ENCODE data around the gene IQCC. TPM values are rescaled to one million over a fixed set of nuclear protein-coding genes. Genes with fewer than 3 reads are reported as not detected.

IQCC gene
- total and polyA plus RNA-seq, 4 donors: 0.50 to 2.4 (median 1.0) TPM

DNA sequence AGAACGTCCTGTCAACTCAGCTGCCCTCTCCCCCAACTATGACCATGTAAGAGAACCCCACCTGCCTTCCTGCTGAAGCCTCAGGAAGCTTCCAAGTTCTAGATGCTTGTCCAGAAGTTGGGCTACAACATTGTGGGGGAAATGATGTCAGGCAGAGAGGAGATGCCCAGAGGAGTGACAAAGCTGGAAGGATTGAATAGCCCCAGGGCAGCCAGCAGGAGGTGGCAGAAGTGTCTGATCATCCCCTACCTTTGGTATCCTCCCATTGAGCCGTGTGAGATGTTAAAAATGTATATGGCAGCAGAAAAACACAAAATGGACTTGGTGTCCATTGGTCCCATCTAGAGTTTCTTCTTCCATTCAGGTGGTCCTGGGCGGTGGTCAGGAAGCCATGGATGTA lies 23.3 kb downstream of the IQCC start:
- peaks cover 2 to 9% of the 10 kb centered on the region in 2 donors for H3K36me3 ChIP-seq (ENCODE audit: control insufficient read depth in 1 of 2, insufficient read depth in 2 of 2, low read length in 1 of 2)
- H3K27ac ChIP-seq (ENCODE audit: low read depth in 1 of 2, low read length in 2 of 2): no peak overlapping the region
- no peak overlapping the region for H3K4me3 ChIP-seq (ENCODE audit: low read length in 2 of 2)
- 79 to 81% methylated on average over 3 of the region's 3 CpGs for WGBS, 2 donors
- no peak for DNase-seq
- H3K9me3 ChIP-seq (ENCODE audit: control insufficient read depth, low read length): no peaks in the 10 kb centered on the region
- intact Hi-C loops (cut with DNase I): no loop called here
- no peaks in the 10 kb centered on the region for H3K27me3 ChIP-seq (ENCODE audit: control insufficient read depth in 1 of 2, insufficient read depth in 2 of 2, low read length in 1 of 2)
- H3K4me1 ChIP-seq (ENCODE audit: control insufficient read depth in 1 of 2, insufficient read depth in 2 of 2, low read length in 2 of 2): no peaks in the 10 kb centered on the region
- no peak for ATAC-seq (ENCODE audit: low FRiP score)

DNA sequence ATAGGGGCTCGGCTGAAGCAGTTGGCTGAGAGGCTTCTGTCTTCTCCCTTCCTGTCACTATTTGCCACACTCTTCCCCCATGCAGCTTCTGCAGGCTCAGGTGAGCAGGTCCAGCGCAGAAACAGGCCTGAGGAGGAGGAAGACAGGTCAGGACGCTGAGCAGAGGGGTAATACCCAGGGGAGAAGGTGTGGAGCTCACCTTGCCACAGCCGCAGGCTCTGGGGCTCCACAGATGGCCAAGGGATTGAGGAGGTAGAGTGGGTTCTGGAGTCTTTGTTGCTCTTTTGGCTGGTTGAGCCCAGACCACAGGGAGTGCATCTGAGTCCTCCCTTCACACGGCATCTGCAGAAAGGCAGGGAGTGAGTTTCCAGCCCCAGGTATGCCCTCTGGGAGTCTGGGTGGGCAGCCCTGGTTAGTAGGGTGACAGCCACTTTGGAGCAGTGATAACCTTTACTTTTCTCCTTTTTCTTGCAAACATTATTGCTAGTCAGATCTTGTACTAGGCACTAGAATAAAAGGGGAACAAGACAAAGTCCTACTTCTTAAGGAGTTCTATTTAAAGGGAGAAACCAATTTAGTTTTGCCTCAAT lies 26.5 kb downstream of the IQCC start:
- ATAC-seq (ENCODE audit: low FRiP score): no peak
- WGBS, 2 donors: 74 to 80% methylated on average over 5 of the region's 5 CpGs

DNA sequence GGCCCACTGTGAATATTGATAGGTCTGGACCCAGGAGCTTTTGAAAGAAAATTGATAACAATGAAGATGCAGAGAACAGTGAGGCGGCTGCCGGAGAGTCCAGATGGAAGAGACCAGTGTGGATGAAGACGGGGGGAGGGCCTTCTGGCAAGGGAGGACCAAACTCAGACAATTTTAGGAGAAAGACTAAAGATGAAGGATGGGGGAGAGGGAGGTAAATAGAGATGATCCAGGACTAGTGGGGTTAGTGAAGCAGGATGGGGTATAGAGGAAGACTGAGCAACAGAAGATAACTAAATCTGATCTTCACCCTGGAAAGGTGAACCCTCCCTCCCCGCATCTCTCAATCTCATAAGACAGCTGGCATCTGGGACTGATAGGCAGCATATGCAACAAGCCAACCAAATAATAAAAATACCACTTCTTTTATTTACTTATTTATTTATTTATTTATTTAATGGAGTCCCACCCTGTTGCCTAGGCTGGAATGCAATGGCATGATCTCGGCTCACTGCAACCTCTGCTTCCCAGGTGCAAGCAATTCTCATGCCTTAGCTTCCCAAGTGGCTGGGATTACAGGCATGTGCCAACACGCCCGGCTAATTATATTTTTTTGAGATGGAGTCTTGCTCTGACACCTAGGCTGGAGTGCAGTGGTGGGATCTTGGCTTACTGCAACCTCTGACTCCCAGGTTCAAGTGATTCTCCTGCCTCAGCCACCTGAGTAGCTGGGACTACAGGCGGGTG lies 27.3 kb downstream of the IQCC start:
- peaks cover 2 to 9% of the 10 kb centered on the region in 2 donors for H3K36me3 ChIP-seq (ENCODE audit: control insufficient read depth in 1 of 2, insufficient read depth in 2 of 2, low read length in 1 of 2)
- DNase-seq (no peak), ATAC-seq (ENCODE audit: low FRiP score) (no peak)
- H3K4me1 ChIP-seq (ENCODE audit: control insufficient read depth in 1 of 2, insufficient read depth in 2 of 2, low read length in 2 of 2): no peaks in the 10 kb centered on the region
- no peak overlapping the region for H3K4me3 ChIP-seq (ENCODE audit: low read length in 2 of 2)
- WGBS, 2 donors: 83% methylated on average over 8 of the region's 8 CpGs
- no peak overlapping the region for H3K27ac ChIP-seq (ENCODE audit: low read depth in 1 of 2, low read length in 2 of 2)
- intact Hi-C loops (cut with DNase I): no loop called here
- no peaks in the 10 kb centered on the region for H3K27me3 ChIP-seq (ENCODE audit: control insufficient read depth in 1 of 2, insufficient read depth in 2 of 2, low read length in 1 of 2)
- H3K9me3 ChIP-seq (ENCODE audit: control insufficient read depth, low read length): no peaks in the 10 kb centered on the region

More for the DNA sequence above, 26.5 kb downstream of the IQCC start:
- Histone ChIP-seq H3K27ac (ENCODE audit: low read depth in 1 of 2, low read length in 2 of 2) (no peak overlapping the region), H3K9me3 (ENCODE audit: control insufficient read depth, low read length) (no peaks in the 10 kb centered on the region), H3K4me1 (ENCODE audit: control insufficient read depth in 1 of 2, insufficient read depth in 2 of 2, low read length in 2 of 2) (no peaks in the 10 kb centered on the region), H3K4me3 (ENCODE audit: low read length in 2 of 2) (no peak overlapping the region), H3K36me3 (ENCODE audit: control insufficient read depth in 1 of 2, insufficient read depth in 2 of 2, low read length in 1 of 2) (peaks cover 2 to 9% of the 10 kb centered on the region in 2 donors), H3K27me3 (ENCODE audit: control insufficient read depth in 1 of 2, insufficient read depth in 2 of 2, low read length in 1 of 2) (no peaks in the 10 kb centered on the region)
- intact Hi-C loops (cut with DNase I): no loop called here
- DNase-seq: no peak

DNA sequence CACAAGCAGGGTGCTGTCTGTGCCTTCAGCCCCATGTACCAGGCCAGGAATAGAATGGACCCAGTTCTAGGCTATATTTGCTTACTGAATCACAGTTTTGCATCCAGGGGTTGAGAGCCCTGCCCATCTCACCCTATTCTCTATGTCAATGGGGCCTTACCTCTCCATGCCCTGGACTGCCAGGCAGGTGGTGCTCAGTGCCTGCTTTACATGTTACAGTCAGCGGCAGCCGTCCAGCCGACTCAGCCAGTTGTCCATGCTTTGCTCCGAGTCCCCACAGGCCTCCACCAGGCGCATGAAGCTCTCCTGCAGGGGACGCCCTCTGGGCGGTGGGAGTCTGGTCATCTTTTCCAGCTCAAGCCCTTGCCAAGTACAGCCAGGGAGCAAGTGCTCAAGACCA lies 29.3 kb downstream of the IQCC start:
- Histone ChIP-seq H3K27ac (ENCODE audit: low read depth in 1 of 2, low read length in 2 of 2) (no peak overlapping the region), H3K4me3 (ENCODE audit: low read length in 2 of 2) (no peak overlapping the region), H3K4me1 (ENCODE audit: control insufficient read depth in 1 of 2, insufficient read depth in 2 of 2, low read length in 2 of 2) (no peaks in the 10 kb centered on the region), H3K9me3 (ENCODE audit: control insufficient read depth, low read length) (no peaks in the 10 kb centered on the region), H3K36me3 (ENCODE audit: control insufficient read depth in 1 of 2, insufficient read depth in 2 of 2, low read length in 1 of 2) (peaks cover 2 to 5% of the 10 kb centered on the region in 2 donors), H3K27me3 (ENCODE audit: control insufficient read depth in 1 of 2, insufficient read depth in 2 of 2, low read length in 1 of 2) (no peaks in the 10 kb centered on the region)
- ATAC-seq (ENCODE audit: low FRiP score): no peak
- DNase-seq: no peak
- WGBS, 2 donors: 74 to 80% methylated on average over 7 of the region's 7 CpGs
- intact Hi-C loops (cut with DNase I): no loop called here

DNA sequence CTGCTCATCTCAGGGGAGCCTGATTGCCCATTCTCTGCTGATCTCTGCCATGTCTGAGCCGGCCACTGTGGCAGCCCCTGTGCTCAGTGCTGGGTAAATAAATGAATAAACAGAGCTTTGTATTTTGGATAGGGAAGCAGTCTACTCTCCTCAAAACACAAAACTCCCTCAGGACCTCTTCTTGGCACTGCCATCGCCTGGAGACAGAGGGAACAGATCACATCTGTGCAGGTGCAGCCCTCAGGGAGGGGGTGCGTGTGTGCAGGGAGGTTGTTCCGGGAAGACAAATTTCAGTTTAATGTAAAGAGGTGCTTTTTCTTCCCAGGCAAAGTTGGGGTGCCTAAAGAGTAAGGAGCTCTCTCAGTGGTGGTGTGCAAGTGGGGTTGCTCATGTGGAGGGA lies 33.9 kb downstream of the IQCC start:
- no peaks in the 10 kb centered on the region for H3K4me1 ChIP-seq (ENCODE audit: control insufficient read depth in 1 of 2, insufficient read depth in 2 of 2, low read length in 2 of 2)
- H3K4me3 ChIP-seq (ENCODE audit: low read length in 2 of 2): no peak overlapping the region
- DNase-seq (no peak), ATAC-seq (ENCODE audit: low FRiP score) (no peak)
- no peak overlapping the region for H3K27ac ChIP-seq (ENCODE audit: low read depth in 1 of 2, low read length in 2 of 2)
- WGBS, 2 donors: 68 to 75% methylated on average over 4 of the region's 4 CpGs
- no peaks in the 10 kb centered on the region for H3K9me3 ChIP-seq (ENCODE audit: control insufficient read depth, low read length)
- no peaks in the 10 kb centered on the region for H3K36me3 ChIP-seq (ENCODE audit: control insufficient read depth in 1 of 2, insufficient read depth in 2 of 2, low read length in 1 of 2)
- H3K27me3 ChIP-seq (ENCODE audit: control insufficient read depth in 1 of 2, insufficient read depth in 2 of 2, low read length in 1 of 2): no peaks in the 10 kb centered on the region
- intact Hi-C loops (cut with DNase I): no loop called here

DNA sequence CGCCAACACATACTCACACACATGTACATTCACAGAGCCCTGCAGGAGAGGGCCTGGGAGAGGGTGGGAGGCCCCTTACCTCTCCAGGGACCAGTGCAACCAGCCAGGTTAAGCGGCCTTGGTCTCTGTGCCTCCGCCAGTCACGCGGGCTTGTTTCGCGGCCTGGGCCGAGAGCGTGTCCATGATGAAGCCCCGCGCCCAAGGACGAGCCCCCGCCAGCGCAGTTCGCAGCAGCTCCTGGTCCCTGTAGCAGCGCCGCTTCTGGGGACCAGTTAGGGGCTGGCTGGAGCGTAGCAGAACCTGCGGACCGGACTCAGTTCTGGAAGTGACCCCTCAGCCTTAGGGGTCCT lies 34.3 kb downstream of the IQCC start:
- Histone ChIP-seq H3K4me1 (ENCODE audit: control insufficient read depth in 1 of 2, insufficient read depth in 2 of 2, low read length in 2 of 2) (no peaks in the 10 kb centered on the region), H3K36me3 (ENCODE audit: control insufficient read depth in 1 of 2, insufficient read depth in 2 of 2, low read length in 1 of 2) (no peaks in the 10 kb centered on the region), H3K9me3 (ENCODE audit: control insufficient read depth, low read length) (no peaks in the 10 kb centered on the region), H3K27me3 (ENCODE audit: control insufficient read depth in 1 of 2, insufficient read depth in 2 of 2, low read length in 1 of 2) (no peaks in the 10 kb centered on the region), H3K27ac (ENCODE audit: low read depth in 1 of 2, low read length in 2 of 2) (peak overlapping the region in 1 of 2 donors; percentile 1), H3K4me3 (ENCODE audit: low read length in 2 of 2) (no peak overlapping the region)
- 60 to 69% methylated on average over 20 of the region's 20 CpGs for WGBS, 2 donors
- peak in 1 of 2 donors; percentile 78 for DNase-seq
- no peak for ATAC-seq (ENCODE audit: low FRiP score)
- intact Hi-C loops (cut with DNase I): no loop called here

DNA sequence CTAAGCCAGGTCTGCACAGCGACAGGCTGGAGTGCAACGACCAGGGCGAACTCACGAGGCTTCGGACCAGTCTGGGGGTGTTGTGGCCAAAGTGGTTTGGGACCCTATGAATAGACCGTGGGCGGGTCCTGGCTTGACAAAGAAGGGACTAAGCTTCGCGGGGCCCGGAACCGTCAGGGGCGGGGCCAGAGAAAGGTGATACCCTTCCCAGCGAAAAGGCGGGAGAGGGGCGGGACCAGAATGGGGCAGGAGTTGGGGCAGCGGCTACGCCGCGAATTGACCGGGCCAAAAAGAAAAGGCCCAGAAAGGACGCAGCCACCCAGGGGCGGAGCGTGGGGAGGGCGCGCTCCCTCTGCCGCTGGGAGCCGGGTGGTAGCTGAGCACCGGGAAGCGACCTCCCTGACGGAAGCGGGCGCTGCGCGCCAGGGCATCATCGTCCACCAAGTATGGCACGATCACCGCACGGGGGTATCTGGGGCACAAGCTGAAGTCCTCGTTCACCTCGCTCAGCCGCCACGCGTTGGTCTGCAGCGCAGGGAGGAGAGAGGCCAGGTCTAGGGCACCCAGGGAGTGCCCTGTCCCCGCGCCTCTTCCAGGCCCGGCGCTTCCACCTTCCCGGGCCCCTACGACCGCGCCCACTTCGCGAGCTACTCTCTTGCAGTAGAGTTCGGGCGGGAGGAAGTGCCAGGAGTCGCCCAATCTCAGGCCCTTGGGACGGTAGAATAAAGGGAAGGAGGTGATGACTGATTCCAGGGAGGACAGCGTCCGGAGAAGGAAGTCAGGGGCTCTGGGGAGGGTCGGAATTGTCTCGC lies 34.9 kb downstream of the IQCC start:
- WGBS, 2 donors: 3% methylated on average over 57 to 62 of the region's 62 CpGs
- Histone ChIP-seq H3K4me3 (ENCODE audit: low read length in 2 of 2) (peak overlapping the region; percentile 39 to 40), H3K27ac (ENCODE audit: low read depth in 1 of 2, low read length in 2 of 2) (peak overlapping the region in 1 of 2 donors; percentile 38), H3K4me1 (ENCODE audit: control insufficient read depth in 1 of 2, insufficient read depth in 2 of 2, low read length in 2 of 2) (no peaks in the 10 kb centered on the region), H3K9me3 (ENCODE audit: control insufficient read depth, low read length) (no peaks in the 10 kb centered on the region), H3K27me3 (ENCODE audit: control insufficient read depth in 1 of 2, insufficient read depth in 2 of 2, low read length in 1 of 2) (no peaks in the 10 kb centered on the region), H3K36me3 (ENCODE audit: control insufficient read depth in 1 of 2, insufficient read depth in 2 of 2, low read length in 1 of 2) (no peaks in the 10 kb centered on the region)
- intact Hi-C loops (cut with DNase I): no loop called here
- DNase-seq (peak; percentile 86 to 92), ATAC-seq (ENCODE audit: low FRiP score) (peak; percentile 91)

DNA sequence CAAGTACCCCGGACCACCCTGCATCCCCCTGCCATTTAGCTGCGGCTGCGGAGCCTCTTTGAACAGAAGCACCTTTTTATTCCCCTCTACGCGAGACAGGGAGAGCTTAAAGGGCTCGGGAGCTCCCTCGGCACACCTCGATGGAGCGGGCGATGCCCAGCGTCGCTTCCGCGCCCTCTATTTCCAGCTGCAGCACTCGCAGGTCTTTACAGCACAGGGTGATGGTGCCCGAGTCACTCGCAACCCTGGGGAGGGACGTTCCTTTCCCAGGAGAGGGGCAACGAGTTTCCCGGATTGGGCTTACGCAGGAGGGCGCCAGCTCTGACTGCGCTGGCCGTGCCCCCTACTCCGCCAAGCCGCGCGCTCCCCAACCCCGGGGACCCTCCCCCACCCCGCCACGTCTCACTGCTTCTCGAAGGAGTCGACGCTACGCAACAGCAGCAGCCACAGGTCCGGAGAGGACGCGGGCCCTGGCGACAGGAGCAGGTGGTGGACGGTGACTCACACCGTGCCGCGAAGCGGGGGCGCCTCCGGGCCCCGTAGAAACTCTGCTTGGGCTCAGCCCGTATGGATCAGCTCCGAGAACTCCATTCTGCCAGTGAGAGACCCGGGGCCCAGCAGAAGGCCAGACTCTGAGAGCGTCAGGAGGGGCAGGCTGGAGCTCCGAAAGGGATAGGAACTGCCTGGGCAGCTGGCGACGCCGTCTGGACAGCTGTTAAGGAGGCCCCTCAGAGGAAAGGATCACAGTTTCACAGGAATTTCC lies 35.7 kb downstream of the IQCC start:
- no peaks in the 10 kb centered on the region for H3K27me3 ChIP-seq (ENCODE audit: control insufficient read depth in 1 of 2, insufficient read depth in 2 of 2, low read length in 1 of 2)
- H3K27ac ChIP-seq (ENCODE audit: low read depth in 1 of 2, low read length in 2 of 2): peak overlapping the region; percentile 31 to 59
- WGBS, 2 donors: 0 to 1% methylated on average over 55 of the region's 55 CpGs
- ATAC-seq (ENCODE audit: low FRiP score) (peak; percentile 77), DNase-seq (peak; percentile 78 to 91)
- no peaks in the 10 kb centered on the region for H3K4me1 ChIP-seq (ENCODE audit: control insufficient read depth in 1 of 2, insufficient read depth in 2 of 2, low read length in 2 of 2)
- H3K9me3 ChIP-seq (ENCODE audit: control insufficient read depth, low read length): no peaks in the 10 kb centered on the region
- intact Hi-C loops (cut with DNase I): loop anchor here in 1 of 2 donors (1.0 kb wide), 1 partner anchor 19 kb away; the partner anchor contains the start of genes EIF3I and TMEM234
- peak overlapping the region; percentile 39 to 40 for H3K4me3 ChIP-seq (ENCODE audit: low read length in 2 of 2)
- no peaks in the 10 kb centered on the region for H3K36me3 ChIP-seq (ENCODE audit: control insufficient read depth in 1 of 2, insufficient read depth in 2 of 2, low read length in 1 of 2)

Data from aorta (tissue), 5 donors.